ENCODE data around the gene CADM2. TPM values are rescaled to one million over a fixed set of nuclear protein-coding genes. Genes with fewer than 3 reads are reported as not detected.
"Not testable (repeated sequence)": the region's sequence is repeated elsewhere in the genome, so short reads cannot be mapped to it uniquely, and the experiment has no call there.

The CADM2 gene
- total RNA-seq, 1 experiment from 2014 or later, result not detected

- Histone ChIP-seq H3K4me3 (ENCODE audit: low read length) (no peak overlapping the region), H2AFZ (ENCODE audit: low read length) (no peak overlapping the region), H3K9me3 (ENCODE audit: low read length) (no peaks in the 10 kb centered on the region), H3K9ac (ENCODE audit: low read length) (no peak overlapping the region), H3K4me2 (ENCODE audit: low read depth, low read length, poor library complexity, severe bottlenecking) (no peak overlapping the region), H3K27ac (ENCODE audit: low read length) (no peak overlapping the region), H3K36me3 (ENCODE audit: insufficient read depth, low read length) (no peaks in the 10 kb centered on the region), H3K4me1 (ENCODE audit: low read length) (no peaks in the 10 kb centered on the region), H3K9me2 (replicated peaks; ENCODE audit: insufficient read depth, low read length) (no peaks in the 10 kb centered on the region), H3K79me2 (ENCODE audit: low read length) (no peaks in the 10 kb centered on the region), H4K20me1 (ENCODE audit: insufficient read depth, low read depth, low read length) (no peaks in the 10 kb centered on the region), H3K27me3 (ENCODE audit: low read length) (no peaks in the 10 kb centered on the region)
- DNase-seq, result no peak
These were observed 151.6 kb downstream of the CADM2 start for GRCh38 chr3:85110393-85110792.

- H3K36me3 ChIP-seq (ENCODE audit: insufficient read depth, low read length), result no peaks in the 10 kb centered on the region
- no peaks in the 10 kb centered on the region for H3K9me3 ChIP-seq (ENCODE audit: low read length)
- H3K27me3 ChIP-seq (ENCODE audit: low read length), result no peaks in the 10 kb centered on the region
- H3K79me2 ChIP-seq (ENCODE audit: low read length), result no peaks in the 10 kb centered on the region
- no peaks in the 10 kb centered on the region for H4K20me1 ChIP-seq (ENCODE audit: insufficient read depth, low read depth, low read length)
- DNase-seq, result no peak
- no peaks in the 10 kb centered on the region for H3K9me2 ChIP-seq (replicated peaks; ENCODE audit: insufficient read depth, low read length)
- H3K4me2 ChIP-seq (ENCODE audit: low read depth, low read length, poor library complexity, severe bottlenecking), result no peak overlapping the region
- no peak overlapping the region for H2AFZ ChIP-seq (ENCODE audit: low read length)
- H3K4me3 ChIP-seq (ENCODE audit: low read length), result no peak overlapping the region
- H3K4me1 ChIP-seq (ENCODE audit: low read length), result no peaks in the 10 kb centered on the region
- no peak overlapping the region for H3K9ac ChIP-seq (ENCODE audit: low read length)
- no peak overlapping the region for H3K27ac ChIP-seq (ENCODE audit: low read length)
These were observed 162.1 kb downstream of the CADM2 start for GRCh38 chr3:85120879-85121278.

GRCh38 chr3:85132864-85133263, 174.1 kb downstream of the CADM2 start:
- not testable (repeated sequence) for H3K4me1 ChIP-seq (ENCODE audit: low read length); H4K20me1 ChIP-seq (ENCODE audit: insufficient read depth, low read depth, low read length); H3K9me2 ChIP-seq (replicated peaks; ENCODE audit: insufficient read depth, low read length); H3K9me3 ChIP-seq (ENCODE audit: low read length); H3K4me2 ChIP-seq (ENCODE audit: low read depth, low read length, poor library complexity, severe bottlenecking); H2AFZ ChIP-seq (ENCODE audit: low read length); H3K79me2 ChIP-seq (ENCODE audit: low read length); H3K9ac ChIP-seq (ENCODE audit: low read length); H3K27me3 ChIP-seq (ENCODE audit: low read length); H3K36me3 ChIP-seq (ENCODE audit: insufficient read depth, low read length); DNase-seq; H3K4me3 ChIP-seq (ENCODE audit: low read length); H3K27ac ChIP-seq (ENCODE audit: low read length)

- not testable (repeated sequence) for H3K4me3 ChIP-seq (ENCODE audit: low read length); H3K27me3 ChIP-seq (ENCODE audit: low read length); H3K79me2 ChIP-seq (ENCODE audit: low read length); H4K20me1 ChIP-seq (ENCODE audit: insufficient read depth, low read depth, low read length); H3K4me1 ChIP-seq (ENCODE audit: low read length); H3K4me2 ChIP-seq (ENCODE audit: low read depth, low read length, poor library complexity, severe bottlenecking); H3K27ac ChIP-seq (ENCODE audit: low read length); H3K9ac ChIP-seq (ENCODE audit: low read length); H3K9me3 ChIP-seq (ENCODE audit: low read length); H2AFZ ChIP-seq (ENCODE audit: low read length); H3K9me2 ChIP-seq (replicated peaks; ENCODE audit: insufficient read depth, low read length); DNase-seq; H3K36me3 ChIP-seq (ENCODE audit: insufficient read depth, low read length)
These were observed 175.1 kb downstream of the CADM2 start for GRCh38 chr3:85133691-85134420.

DNA sequence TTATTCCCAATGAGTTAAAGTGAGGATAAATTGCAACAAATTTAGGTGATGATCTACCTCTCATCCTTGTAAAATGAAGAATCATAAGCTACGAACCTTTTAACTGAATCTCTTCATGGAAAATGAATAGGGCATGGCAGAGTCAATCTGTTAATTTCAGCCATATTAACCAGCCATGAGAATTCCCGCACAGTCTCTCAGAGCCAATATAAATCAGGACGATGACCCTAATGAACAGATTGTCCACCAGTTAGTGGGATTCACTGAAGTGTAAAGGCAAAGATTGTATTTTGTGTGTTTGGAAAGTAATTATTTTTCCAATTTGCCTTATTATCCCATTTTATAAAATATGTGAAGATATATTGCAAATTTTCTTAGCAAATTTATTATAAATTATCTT, 183.8 kb downstream of the CADM2 start:
- Histone ChIP-seq H3K9ac (ENCODE audit: low read length) (no peak overlapping the region), H2AFZ (ENCODE audit: low read length) (no peak overlapping the region), H3K4me2 (ENCODE audit: low read depth, low read length, poor library complexity, severe bottlenecking) (no peak overlapping the region), H3K36me3 (ENCODE audit: insufficient read depth, low read length) (no peaks in the 10 kb centered on the region), H4K20me1 (ENCODE audit: insufficient read depth, low read depth, low read length) (no peaks in the 10 kb centered on the region), H3K27me3 (ENCODE audit: low read length) (no peaks in the 10 kb centered on the region), H3K4me1 (ENCODE audit: low read length) (no peaks in the 10 kb centered on the region), H3K27ac (ENCODE audit: low read length) (no peak overlapping the region), H3K9me2 (replicated peaks; ENCODE audit: insufficient read depth, low read length) (no peaks in the 10 kb centered on the region), H3K79me2 (ENCODE audit: low read length) (no peaks in the 10 kb centered on the region), H3K4me3 (ENCODE audit: low read length) (no peak overlapping the region), H3K9me3 (ENCODE audit: low read length) (no peaks in the 10 kb centered on the region)
- DNase-seq, result no peak

DNA sequence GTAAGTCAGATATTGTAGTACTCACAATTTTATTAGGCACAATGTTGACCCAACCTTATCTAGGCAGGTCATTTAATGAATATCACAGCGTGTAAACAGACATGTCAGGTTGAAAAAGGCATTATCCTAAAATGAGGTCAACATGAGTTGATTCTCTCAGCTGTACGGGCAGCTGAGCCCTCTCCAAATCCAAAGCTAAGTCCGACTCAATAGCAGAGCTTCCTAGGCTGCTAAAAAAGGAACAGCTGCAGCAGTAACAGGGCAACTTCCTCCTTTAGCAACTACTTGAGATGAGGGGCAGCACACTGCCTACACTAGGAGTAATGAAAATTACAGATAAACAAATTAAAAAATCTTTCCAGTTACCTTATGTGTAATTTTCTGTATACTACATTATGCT, 189.2 kb downstream of the CADM2 start:
- no peak overlapping the region for H2AFZ ChIP-seq (ENCODE audit: low read length)
- H3K9me3 ChIP-seq (ENCODE audit: low read length), result no peaks in the 10 kb centered on the region
- no peak overlapping the region for H3K4me3 ChIP-seq (ENCODE audit: low read length)
- H3K36me3 ChIP-seq (ENCODE audit: insufficient read depth, low read length), result no peaks in the 10 kb centered on the region
- H3K9ac ChIP-seq (ENCODE audit: low read length), result no peak overlapping the region
- H3K79me2 ChIP-seq (ENCODE audit: low read length), result no peaks in the 10 kb centered on the region
- H3K27me3 ChIP-seq (ENCODE audit: low read length), result no peaks in the 10 kb centered on the region
- H3K27ac ChIP-seq (ENCODE audit: low read length), result no peak overlapping the region
- H4K20me1 ChIP-seq (ENCODE audit: insufficient read depth, low read depth, low read length), result no peaks in the 10 kb centered on the region
- no peak for DNase-seq
- H3K4me1 ChIP-seq (ENCODE audit: low read length), result no peaks in the 10 kb centered on the region
- no peak overlapping the region for H3K4me2 ChIP-seq (ENCODE audit: low read depth, low read length, poor library complexity, severe bottlenecking)
- no peaks in the 10 kb centered on the region for H3K9me2 ChIP-seq (replicated peaks; ENCODE audit: insufficient read depth, low read length)

- no peak overlapping the region for H3K27ac ChIP-seq (ENCODE audit: low read length)
- no peaks in the 10 kb centered on the region for H4K20me1 ChIP-seq (ENCODE audit: insufficient read depth, low read depth, low read length)
- no peak overlapping the region for H3K4me3 ChIP-seq (ENCODE audit: low read length)
These were observed 192.8 kb downstream of the CADM2 start for GRCh38 chr3:85151555-85151954.

GRCh38 chr3:85153279-85153678, 194.5 kb downstream of the CADM2 start:
- H3K27me3 ChIP-seq (ENCODE audit: low read length); H3K9ac ChIP-seq (ENCODE audit: low read length); DNase-seq; H2AFZ ChIP-seq (ENCODE audit: low read length); H3K9me2 ChIP-seq (replicated peaks; ENCODE audit: insufficient read depth, low read length); H3K79me2 ChIP-seq (ENCODE audit: low read length); H3K4me3 ChIP-seq (ENCODE audit: low read length); H3K4me2 ChIP-seq (ENCODE audit: low read depth, low read length, poor library complexity, severe bottlenecking); H3K4me1 ChIP-seq (ENCODE audit: low read length); H3K36me3 ChIP-seq (ENCODE audit: insufficient read depth, low read length); H3K9me3 ChIP-seq (ENCODE audit: low read length); H3K27ac ChIP-seq (ENCODE audit: low read length); H4K20me1 ChIP-seq (ENCODE audit: insufficient read depth, low read depth, low read length): not testable (repeated sequence)

More at GRCh38 chr3:85151555-85151954, 192.8 kb downstream of the CADM2 start:
- Histone ChIP-seq H3K4me1 (ENCODE audit: low read length) (no peaks in the 10 kb centered on the region), H3K9ac (ENCODE audit: low read length) (no peak overlapping the region), H3K27me3 (ENCODE audit: low read length) (no peaks in the 10 kb centered on the region), H3K9me2 (replicated peaks; ENCODE audit: insufficient read depth, low read length) (no peaks in the 10 kb centered on the region), H3K4me2 (ENCODE audit: low read depth, low read length, poor library complexity, severe bottlenecking) (no peak overlapping the region), H3K79me2 (ENCODE audit: low read length) (no peaks in the 10 kb centered on the region), H3K9me3 (ENCODE audit: low read length) (no peaks in the 10 kb centered on the region), H2AFZ (ENCODE audit: low read length) (no peak overlapping the region), H3K36me3 (ENCODE audit: insufficient read depth, low read length) (no peaks in the 10 kb centered on the region)
- DNase-seq, result no peak

All from Karpas-422 (cell line).